GM19468 (cell line): Measurements from ENCODE around the gene ACAA1.
"Not testable (repeated sequence)": the region's sequence is repeated elsewhere in the genome, so short reads cannot be mapped to it uniquely, and the experiment has no call there.

Experiments used
- ATAC-seq: cut with Tn5 transposase; IDR thresholded peaks from one replicate; pipeline ENCODE4 v1.9.1; 2021; ENCODE audit warnings: mild to moderate bottlenecking, moderate library complexity, moderate number of reproducible peaks; ENCODE audit not compliant: unreplicated experiment; ENCODE audit errors: extremely low read depth

The ACAA1 gene

DNA sequence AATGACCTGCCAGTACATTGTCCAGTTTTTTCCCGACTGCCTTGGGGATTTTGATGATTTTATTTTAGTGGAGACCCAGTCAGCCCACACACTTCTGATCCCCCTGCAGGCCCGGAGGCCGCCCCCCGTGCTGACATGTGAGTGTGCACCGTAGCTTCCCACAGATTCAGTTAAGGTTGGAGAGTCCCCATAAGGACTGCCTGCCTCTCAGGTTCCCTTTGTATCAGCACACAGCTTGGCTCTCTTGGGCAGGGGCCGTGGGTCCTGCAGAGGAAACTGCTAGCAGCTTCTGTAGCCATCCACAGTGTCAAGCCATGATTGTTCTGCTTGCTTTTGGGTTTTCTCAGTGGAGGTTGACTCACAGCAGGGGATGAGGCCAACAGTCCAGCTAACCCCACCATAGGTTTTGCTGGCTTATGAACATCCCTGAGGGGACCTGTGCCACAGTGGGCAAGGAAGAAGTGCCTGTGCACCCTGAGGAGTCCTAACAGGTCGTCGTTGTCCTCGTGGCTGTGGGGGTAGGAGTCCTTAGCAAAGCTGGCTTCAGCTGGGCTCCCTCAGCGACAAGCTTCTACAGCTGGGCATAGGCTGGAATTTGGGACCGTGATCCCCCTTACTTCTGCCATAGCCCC is 51.5 kb downstream of the ACAA1 start:
- no peak for ATAC-seq

DNA sequence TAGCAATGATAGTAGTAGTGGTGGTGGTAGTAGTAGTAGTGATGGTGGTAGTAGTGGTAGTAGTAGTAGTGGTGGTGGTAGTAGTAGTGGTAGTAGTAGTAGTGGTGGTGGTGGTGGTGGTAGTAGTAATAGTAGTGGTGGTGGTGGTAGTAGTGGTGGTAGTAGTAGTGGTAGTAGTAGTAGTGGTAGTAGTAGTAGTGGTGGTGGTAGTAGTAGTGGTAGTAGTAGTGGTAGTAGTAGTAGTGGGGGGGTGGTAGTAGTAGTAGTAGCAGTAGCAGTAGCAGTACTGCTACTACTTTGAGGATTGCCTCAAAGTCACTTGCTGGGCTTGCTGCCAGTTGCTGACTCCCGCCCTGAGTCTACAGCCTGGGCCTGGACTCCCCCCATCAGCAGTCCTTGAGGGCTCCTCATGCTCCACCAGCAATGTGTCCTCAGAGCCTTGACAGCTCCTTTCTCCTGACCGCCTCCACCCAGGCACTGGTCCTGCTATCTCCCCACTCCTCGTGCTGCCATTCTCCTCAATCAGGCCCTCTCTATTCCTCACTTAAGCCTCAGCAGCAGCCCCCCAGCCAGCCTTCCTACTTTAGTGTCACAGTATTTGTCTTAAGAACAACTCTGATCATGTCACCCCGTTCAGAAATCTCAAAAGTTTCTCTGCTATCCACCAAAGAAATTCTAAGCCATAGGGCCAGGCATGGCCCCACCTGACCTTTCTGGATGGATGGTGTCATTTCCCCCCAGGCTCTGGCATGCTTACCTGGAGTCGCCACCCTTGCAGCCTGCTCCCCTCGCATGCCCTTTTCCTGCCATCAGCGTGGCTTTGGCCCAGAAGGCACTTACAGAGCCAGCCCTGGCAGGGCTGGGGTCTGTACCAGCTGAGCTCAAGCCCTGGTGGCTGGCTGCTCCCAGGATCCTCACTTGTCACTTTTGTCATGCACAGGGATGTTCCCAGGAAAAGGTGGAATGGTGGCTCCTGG is 52.3 kb downstream of the ACAA1 start:
- no peak for ATAC-seq

DNA sequence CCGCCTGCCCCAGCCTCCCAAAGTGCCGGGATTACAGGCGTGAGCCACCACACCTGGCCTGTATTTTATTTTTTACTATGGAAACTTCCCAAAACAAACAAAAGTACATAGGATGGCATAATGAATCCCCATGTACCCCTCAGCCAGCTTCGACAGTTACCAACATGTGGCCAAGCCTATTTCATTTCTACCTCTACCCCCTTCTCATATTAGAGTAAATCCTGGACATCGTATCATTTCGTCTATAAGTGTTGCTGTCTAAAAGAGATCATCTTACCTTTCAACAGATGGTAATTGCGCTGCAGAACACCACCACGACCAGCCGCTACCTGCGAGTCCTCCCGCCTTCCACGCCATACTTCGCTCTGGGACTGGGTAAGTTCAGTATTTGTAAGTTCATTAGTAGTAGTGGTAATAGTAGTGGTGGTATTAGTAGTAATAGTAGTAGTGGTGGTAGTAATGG is 53.0 kb downstream of the ACAA1 start:
- ATAC-seq, result no peak

DNA sequence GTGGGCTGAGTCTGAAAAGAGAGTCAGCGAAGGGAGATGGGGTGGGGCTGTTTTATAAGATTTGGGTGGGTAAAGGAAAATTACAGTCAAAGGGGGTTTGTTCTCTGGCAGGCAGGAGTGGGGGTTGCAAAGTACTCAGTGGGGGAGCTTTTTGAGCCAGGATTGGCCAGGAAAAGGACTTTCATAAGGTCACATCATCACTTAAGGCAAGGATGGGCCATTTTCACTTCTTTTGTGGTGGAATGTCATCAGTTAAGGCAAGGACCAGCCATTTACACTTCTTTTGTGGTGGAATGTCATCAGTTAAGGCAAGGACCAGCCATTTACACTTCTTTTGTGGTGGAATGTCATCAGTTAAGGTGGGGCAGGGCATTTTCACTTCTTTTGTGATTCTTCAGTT is 53.7 kb downstream of the ACAA1 start:
- ATAC-seq, result not testable (repeated sequence)

DNA sequence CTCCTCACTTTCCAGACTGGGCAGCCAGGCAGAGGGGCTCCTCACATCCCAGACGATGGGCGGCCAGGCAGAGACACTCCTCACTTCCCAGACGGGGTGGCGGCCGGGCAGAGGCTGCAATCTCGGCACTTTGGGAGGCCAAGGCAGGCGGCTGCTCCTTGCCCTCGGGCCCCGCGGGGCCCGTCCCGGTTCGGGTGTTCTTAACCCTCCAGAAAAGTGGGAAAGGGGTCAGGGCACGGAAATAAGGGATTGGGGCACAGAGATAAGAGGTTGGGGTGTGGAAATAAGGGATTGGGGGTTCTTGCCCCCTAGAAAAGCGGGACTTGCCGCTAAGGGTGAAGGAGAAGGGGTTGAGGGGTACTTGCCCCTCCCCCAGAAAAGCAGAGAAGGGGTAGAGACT is 54.6 kb downstream of the ACAA1 start:
- ATAC-seq, result not testable (repeated sequence)

DNA sequence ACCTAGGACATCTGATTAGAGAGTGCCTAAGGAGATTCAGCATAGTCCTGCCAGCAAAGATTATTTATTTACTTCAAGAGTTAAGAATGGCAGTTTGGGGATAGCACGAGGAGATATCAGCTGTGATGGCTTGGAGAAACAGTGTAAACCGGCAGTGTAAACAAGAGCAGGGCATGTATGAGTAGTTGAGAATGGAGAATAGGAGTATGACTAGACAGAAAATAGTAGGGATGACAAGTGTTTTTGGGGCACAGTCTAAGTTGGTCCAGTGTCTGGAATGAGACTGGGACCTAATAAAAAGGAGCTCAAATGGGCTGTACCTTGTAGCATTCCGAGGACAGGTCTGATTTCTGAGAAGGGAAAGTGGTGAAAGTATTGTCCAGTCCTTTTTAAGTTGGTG is 59.9 kb downstream of the ACAA1 start:
- ATAC-seq, result not testable (repeated sequence)
